KBM-7 (cell line): ENCODE results near the gene ACSBG1.

ENCODE experiments used
- DNase-seq: peaks from one replicate; pipeline ENCODE4 v3.0.0-alpha.2; 2015
- in situ Hi-C: fragments of 300-500 bp; cut with MboI; formaldehyde crosslinking; loops from 2 replicates; pipeline ENCODE4 v1.14.3; 2020; ENCODE audit warnings: low sequenced_read_pairs, low pct_unique_long_range_greater_than_20kb, mixed read lengths

The ACSBG1 gene

GRCh38 chr15:78149805-78150751 is 84.3 kb downstream of the ACSBG1 start:
- DNase-seq: peak; percentile 50
- in situ Hi-C loops: no loop called here

GRCh38 chr15:78149068-78149804 is 85.1 kb downstream of the ACSBG1 start, which contains the start of gene IDH3A:
Gene IDH3A, plus strand, starts transcription at chr15:78149362. Its CDS starts 42 bp downstream, at chr15:78149404.
- DNase-seq: peak; percentile 98
- in situ Hi-C loops: no loop called here

- no peak for DNase-seq
- in situ Hi-C loops: no loop called here
Measured at GRCh38 chr15:78148392-78149067, 85.8 kb downstream of the ACSBG1 start.

GRCh38 chr15:78147566-78147965 is 86.8 kb downstream of the ACSBG1 start:
- in situ Hi-C loops: no loop called here

DNA sequence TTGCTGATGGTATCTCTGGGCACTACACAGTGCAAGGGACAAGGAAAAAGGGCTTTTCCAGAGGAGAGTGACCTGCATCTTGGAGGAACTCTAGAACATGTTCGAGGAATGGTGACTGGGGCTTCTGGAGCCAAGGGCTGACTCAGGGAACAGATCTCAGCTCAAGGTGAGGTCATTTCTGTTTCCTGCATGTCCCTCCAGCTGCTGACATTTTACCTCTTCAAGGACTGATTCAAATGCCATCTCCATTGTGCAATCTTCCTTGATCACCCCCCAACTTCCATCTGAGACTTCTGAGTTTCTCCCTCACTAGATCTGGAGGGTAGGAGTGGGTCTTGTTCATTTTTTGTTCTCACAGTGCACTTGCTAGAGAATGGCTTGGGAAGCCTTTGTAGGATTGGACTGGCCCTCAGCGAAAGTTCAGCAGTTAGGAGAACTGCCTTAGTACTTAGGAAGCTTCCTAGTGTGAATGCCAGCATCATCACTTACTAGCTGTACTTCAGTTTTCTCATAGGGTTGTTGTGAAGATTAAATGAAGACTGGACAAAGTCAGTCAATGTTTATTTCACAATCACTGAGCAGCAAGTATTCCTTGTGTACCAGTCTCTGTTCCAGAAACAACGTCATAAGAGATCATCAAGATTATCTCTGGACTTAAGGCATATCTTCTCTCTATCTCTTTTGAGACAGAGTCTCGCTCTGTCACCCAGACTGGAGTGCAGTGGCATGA is 87.8 kb downstream of the ACSBG1 start:
- in situ Hi-C loops: no loop called here
- DNase-seq: peak; percentile 50

More at GRCh38 chr15:78147566-78147965, 86.8 kb downstream of the ACSBG1 start:
- DNase-seq: no peak

- in situ Hi-C loops: no loop called here
- no peak for DNase-seq
Measured at GRCh38 chr15:78142332-78142731, 92.0 kb downstream of the ACSBG1 start.

DNA sequence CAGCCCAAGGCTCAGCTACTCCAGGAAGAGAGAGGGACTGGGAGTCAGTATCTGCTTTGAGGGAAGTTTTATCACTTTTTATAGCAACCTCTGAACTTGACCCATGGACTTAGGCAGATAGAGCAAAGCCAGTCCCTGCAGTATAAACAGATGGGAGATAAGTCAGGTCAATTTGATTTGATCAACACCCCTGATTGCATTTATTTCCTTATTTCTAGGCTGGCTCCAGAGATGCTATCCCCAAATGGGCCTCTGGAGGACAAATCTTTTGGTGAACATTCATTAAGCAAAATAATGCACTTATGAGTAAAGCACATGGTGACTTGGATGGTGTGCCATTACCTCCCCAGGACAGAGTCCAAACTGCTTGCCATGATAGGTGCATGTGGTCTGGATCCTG is 94.1 kb downstream of the ACSBG1 start:
- no peak for DNase-seq
- in situ Hi-C loops: no loop called here

DNA sequence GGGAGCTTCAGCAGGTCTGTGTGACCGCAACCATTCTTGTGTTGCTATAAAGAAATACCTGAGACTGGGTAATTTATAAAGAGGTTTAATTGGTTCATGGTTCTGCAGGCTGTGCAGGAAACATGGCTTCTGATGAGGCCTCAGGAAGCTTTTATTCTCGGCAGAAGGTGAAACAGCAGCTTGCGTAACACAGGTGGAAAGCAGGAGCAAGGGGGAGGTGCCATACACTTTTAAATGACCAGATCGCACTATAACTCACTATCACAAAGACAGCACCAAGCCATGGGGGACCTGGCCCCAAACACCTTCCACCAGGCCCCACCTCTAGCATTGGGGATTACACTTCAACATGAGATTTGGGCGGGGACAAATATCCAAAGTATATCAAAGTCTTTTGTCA is 94.8 kb downstream of the ACSBG1 start:
- in situ Hi-C loops: no loop called here
- DNase-seq: no peak

GRCh38 chr15:78133801-78134200 is 100.6 kb downstream of the ACSBG1 start:
- DNase-seq: no peak
- in situ Hi-C loops: no loop called here

GRCh38 chr15:78131295-78132061 is 102.9 kb downstream of the ACSBG1 start, which contains the start of gene CIB2:
Gene CIB2, minus strand, starts transcription at chr15:78131445. Its CDS starts 230 bp downstream, at chr15:78131215.
- in situ Hi-C loops: no loop called here
- DNase-seq: peak; percentile 91

DNA sequence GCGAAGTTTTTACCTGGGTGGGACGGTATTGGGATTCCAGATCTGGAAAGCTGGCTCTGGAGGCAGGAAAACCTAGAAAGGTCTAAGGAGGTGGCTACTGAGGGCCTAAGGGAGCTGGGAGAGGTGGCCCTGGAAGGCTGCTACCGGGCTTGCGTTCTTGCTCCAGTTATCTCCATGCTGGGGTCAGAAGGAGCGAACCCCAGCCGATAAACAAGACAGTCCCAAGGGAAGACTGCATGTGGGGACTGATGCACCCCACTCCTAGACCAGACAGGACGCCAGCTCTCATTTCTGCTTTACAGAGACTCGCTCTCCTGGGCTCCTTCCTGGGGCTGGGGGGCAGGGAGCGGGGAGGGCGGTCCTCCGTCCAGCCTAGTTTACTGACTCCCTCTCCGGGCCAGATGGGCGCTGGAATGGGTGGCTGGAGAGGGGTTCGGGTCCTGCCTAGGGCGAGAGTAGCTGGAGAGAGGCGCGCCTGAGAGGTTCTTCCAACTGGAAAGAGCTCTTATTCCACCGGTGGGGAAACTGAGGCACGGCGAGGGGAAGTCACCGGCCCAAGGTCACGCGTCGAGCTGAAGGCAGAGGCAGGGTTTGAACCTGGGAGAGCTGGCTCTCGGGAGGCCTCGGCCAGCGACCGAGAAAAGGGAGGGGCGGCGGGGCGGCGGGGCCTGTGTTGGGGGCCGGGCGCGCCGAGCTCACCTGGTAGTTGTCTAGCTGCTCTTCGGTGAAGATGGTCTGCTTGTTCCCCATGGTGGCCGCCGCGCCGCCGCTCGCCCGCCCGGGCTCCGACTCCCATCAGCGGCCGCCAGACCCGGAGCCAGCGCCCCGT is 103.7 kb downstream of the ACSBG1 start:
- in situ Hi-C loops: no loop called here
- no peak for DNase-seq

GRCh38 chr15:78129751-78130287 is 104.5 kb downstream of the ACSBG1 start:
- in situ Hi-C loops: no loop called here
- DNase-seq: no peak

DNA sequence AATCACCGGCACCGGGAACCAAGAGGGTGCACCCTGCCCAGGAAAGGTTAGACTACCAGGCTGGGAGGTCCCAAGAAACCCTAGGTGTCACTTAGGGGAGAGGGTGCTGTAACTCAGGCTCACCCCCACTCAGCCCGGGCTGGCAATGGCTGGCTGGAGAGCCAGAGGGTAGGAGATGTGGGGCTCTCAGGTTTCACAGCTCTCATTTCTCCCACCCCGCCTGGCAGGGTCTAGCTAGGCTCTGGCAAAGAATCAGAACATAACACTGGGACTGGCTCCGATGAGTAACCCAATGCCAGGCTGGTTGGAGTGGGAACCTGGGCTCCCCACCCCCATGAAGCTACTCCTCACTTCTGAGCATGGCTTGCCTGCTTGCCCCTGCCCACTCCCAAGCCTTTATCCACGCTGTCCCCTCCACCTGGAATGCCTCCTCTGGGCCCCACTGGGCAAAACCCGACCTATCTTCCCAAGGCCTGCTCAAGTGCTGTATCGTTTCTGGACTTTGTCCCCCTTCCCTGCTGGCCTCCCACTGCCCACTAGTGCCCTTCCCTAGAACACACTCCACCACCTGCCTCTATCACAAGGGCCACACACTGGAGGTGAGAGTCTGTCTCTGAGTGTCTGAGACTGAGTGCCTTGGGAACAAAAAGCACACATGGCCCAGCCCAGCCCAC is 105.2 kb downstream of the ACSBG1 start:
- in situ Hi-C loops: no loop called here
- DNase-seq: no peak

GRCh38 chr15:78127882-78128281 is 106.5 kb downstream of the ACSBG1 start:
- in situ Hi-C loops: no loop called here
- DNase-seq: no peak

GRCh38 chr15:78125267-78125666 is 109.1 kb downstream of the ACSBG1 start:
- in situ Hi-C loops: no loop called here
- no peak for DNase-seq

- in situ Hi-C loops: no loop called here
Measured at GRCh38 chr15:78120523-78120922, 113.8 kb downstream of the ACSBG1 start.

More at GRCh38 chr15:78120523-78120922, 113.8 kb downstream of the ACSBG1 start:
- no peak for DNase-seq
